ENCODE measurements around the gene C2orf42.
"Not testable (repeated sequence)": the region's sequence is repeated elsewhere in the genome, so short reads cannot be mapped to it uniquely, and the experiment has no call there.

DNA sequence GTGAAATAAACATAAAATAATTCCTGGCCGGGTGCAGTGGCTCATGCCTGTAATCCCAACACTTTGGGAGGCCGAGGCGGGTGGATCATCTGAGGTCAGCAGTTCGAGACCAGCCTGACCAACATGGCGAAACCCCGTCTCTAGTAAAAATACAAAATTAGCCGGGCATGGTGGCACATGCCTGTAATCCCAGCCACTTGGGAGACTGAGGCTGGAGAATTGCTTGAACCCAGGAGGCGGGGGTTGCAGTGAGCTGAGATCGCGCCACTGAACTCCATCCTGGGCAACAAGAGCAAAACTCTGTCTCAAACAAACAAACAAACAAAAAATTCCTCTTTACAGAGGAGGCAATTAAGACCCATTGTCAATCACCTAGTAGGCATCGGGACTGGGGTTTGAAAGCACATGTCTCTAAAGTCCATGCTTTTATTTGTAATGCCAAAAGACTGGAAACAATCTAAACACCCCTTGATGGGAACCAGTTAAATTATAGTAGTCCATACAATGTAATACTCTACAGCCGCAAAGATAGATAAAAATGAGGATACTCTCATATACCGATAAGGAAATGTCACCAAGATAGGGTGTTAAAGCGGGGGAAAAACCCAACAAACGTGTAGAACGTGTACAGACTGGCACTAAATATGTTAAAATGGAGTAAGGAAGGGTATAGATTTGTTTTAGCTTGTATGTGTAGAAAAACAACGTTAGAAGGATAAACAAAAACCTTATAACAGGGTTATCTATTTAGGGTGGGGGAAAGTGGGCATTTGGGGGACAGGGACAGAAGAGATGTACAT, 59.3 kb downstream of the C2orf42 start:
- TF ChIP-seq CTCF (IDR thresholded peaks at IDR 0.05 in 2 of 3, conservative IDR thresholded peaks at IDR 0.05 in 1 of 3; ENCODE audit: borderline replicate concordance in 1 of 3, insufficient read depth in 1 of 3, low read depth in 2 of 3, low read length in 2 of 3); ZNF274 (IDR thresholded peaks at IDR 0.05; ENCODE audit: low read depth, low read length); EZH2 (IDR thresholded peaks at IDR 0.05); EZH2phosphoT487 (IDR thresholded peaks at IDR 0.05; ENCODE audit: borderline replicate concordance): not testable (repeated sequence)
- TF ChIP-seq, protein P1, sequence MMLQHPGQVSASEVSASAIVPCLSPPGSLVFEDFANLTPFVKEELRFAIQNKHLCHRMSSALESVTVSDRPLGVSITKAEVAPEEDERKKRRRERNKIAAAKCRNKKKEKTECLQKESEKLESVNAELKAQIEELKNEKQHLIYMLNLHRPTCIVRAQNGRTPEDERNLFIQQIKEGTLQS (IDR thresholded peaks at IDR 0.05) = not testable (repeated sequence)
